SK-N-SH (cell line): Measurements from ENCODE around the gene SEPTIN11.

Source experiments
- CHD2 ChIP-seq: fragments of 150-350 bp; IDR thresholded peaks from 2 replicates; pipeline ENCODE4 v1.6.1; 2018; ENCODE audit warnings: low read length; ENCODE audit not compliant: partially characterized antibody
- CTCF ChIP-seq: fragments of 200-600 bp; sonication (generic); IDR thresholded peaks from 2 replicates; pipeline ENCODE4 v1.6.1; 2017; ENCODE audit warnings: antibody characterized with exemption, mild to moderate bottlenecking, moderate library complexity
- EZH2phosphoT487 ChIP-seq: fragments of 200-600 bp; sonication (generic); IDR thresholded peaks from 2 replicates; pipeline ENCODE4 v1.6.1; 2017; ENCODE audit warnings: low read depth, mixed run types, mild to moderate bottlenecking, antibody characterized with exemption, moderate library complexity, borderline replicate concordance
- RCOR1 ChIP-seq: fragments of 150-350 bp; IDR thresholded peaks from 2 replicates; pipeline ENCODE4 v1.6.1; 2017; ENCODE audit warnings: antibody characterized with exemption, low read length
- TAF1 ChIP-seq: IDR thresholded peaks from 2 replicates; pipeline ENCODE4 v1.6.1; 2012; ENCODE audit warnings: low read depth, mild to moderate bottlenecking, low read length, moderate library complexity, borderline replicate concordance
- TF ChIP-seq, protein P1 (sequence below): fragments of 150-350 bp; IDR thresholded peaks from 2 replicates; pipeline ENCODE4 v1.6.1; 2017; ENCODE audit warnings: antibody characterized with exemption, low read length, low read depth, borderline replicate concordance

- no peak for TF ChIP-seq TAF1
- no peak for TF ChIP-seq CTCF
- TF ChIP-seq, protein P1, sequence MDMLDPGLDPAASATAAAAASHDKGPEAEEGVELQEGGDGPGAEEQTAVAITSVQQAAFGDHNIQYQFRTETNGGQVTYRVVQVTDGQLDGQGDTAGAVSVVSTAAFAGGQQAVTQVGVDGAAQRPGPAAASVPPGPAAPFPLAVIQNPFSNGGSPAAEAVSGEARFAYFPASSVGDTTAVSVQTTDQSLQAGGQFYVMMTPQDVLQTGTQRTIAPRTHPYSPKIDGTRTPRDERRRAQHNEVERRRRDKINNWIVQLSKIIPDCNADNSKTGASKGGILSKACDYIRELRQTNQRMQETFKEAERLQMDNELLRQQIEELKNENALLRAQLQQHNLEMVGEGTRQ: no peak
- no peak for TF ChIP-seq EZH2phosphoT487
- TF ChIP-seq RCOR1: no peak
- TF ChIP-seq CHD2: no peak
Observed at GRCh38 chr4:76952656-76953582, 3.4 kb downstream of the SEPTIN11 start.
